Cerebellar cortex (tissue), 1 donor: ENCODE results near the gene IRX4.

Experiments used
- DNase-seq: peaks from one replicate; pipeline ENCODE4 v3.0.0-alpha.2; 2015; ENCODE audit warnings: low spot score

The IRX4 gene

GRCh38 chr5:1882337-1883119, at the start of gene IRX4:
TSS of gene IRX4 (minus strand) at chr5:1882925. CDS start at chr5:1882647, 278 bp downstream.
- no peak for DNase-seq

GRCh38 chr5:1931604-1932231, 49.0 kb upstream of the IRX4 start:
- peak; percentile 17 for DNase-seq

GRCh38 chr5:1930880-1931603, 48.3 kb upstream of the IRX4 start:
- peak; percentile 10 for DNase-seq

- DNase-seq = no peak
These were observed 47.8 kb upstream of the IRX4 start for GRCh38 chr5:1930501-1930879.

- no peak for DNase-seq
These were observed 46.6 kb upstream of the IRX4 start for GRCh38 chr5:1929108-1929991.

GRCh38 chr5:1926471-1927341, 44.0 kb upstream of the IRX4 start:
- no peak for DNase-seq

- DNase-seq = no peak
These were observed 43.3 kb upstream of the IRX4 start for GRCh38 chr5:1926071-1926440.

GRCh38 chr5:1925111-1926070, 42.7 kb upstream of the IRX4 start:
- no peak for DNase-seq

- DNase-seq = no peak
These were observed 41.0 kb upstream of the IRX4 start for GRCh38 chr5:1923766-1924165.

- no peak for DNase-seq
These were observed 40.6 kb upstream of the IRX4 start for GRCh38 chr5:1923341-1923740.

- no peak for DNase-seq
These were observed 39.0 kb upstream of the IRX4 start for GRCh38 chr5:1921711-1922110.

- DNase-seq = no peak
These were observed 37.0 kb upstream of the IRX4 start for GRCh38 chr5:1919750-1920149.

GRCh38 chr5:1919209-1919566, 36.5 kb upstream of the IRX4 start:
- no peak for DNase-seq

GRCh38 chr5:1918488-1919208, 35.9 kb upstream of the IRX4 start:
- DNase-seq = no peak

GRCh38 chr5:1917830-1918487, 35.2 kb upstream of the IRX4 start:
- DNase-seq = no peak

GRCh38 chr5:1916041-1917001, 33.6 kb upstream of the IRX4 start:
- no peak for DNase-seq

GRCh38 chr5:1915316-1915715, 32.6 kb upstream of the IRX4 start:
- DNase-seq = no peak

- DNase-seq = no peak
These were observed 31.7 kb upstream of the IRX4 start for GRCh38 chr5:1914471-1914870.
